Measurements from ENCODE around the gene CCDC92.

CCDC92 gene

DNA sequence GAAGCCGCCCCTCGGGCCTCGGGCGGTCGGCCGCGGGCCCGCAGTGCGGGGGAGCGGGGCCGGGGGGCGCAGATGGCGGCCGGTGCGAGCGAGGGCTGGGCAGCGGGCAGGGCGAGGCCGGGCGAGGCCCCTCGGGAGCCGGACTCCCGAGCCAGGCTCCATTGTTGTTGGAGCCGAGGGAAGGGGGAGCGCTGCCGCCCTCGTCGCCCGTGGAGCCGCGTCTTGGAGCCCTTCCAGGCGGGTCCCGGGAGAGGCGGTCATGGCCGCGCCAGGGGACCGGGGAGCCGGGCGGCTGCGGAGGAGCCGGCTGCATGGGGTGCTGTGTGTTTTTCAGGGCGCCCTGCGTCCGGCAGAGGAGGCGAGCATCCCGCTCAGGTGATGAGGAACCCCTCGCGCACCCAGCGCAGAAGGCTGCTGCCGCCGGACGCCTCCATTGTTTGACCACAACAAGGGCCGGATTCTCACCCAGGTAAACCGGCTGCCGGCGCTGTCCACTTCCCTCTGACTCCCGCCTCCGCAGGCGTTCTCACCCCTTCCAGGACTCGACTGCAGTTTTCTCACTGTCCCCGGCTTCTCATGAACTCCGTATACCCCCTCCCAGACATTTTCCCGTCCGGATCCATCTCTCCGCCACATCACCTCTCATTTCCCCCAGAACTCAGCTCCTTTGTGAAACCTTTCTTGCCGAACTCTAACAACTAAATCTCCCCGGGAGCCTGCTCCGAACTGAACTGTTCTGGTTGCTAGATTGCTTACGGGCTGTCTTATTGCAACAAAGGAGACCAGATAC lies 1.1 kb upstream of the CCDC92 start:
- H3K27me3 Mint-ChIP-seq = no peaks in the 10 kb centered on the region
- peak overlapping the region; percentile 91 for H3K4me3 Mint-ChIP-seq
- DNase-seq = peak; percentile 53
- no peaks in the 10 kb centered on the region for H3K9me3 Mint-ChIP-seq
- H3K4me1 Mint-ChIP-seq (ENCODE audit: low read depth) = peaks cover 47% of the 10 kb centered on the region
- H3K36me3 Mint-ChIP-seq (ENCODE audit: low read depth) = peaks cover 49% of the 10 kb centered on the region
- H3K27ac Mint-ChIP-seq = peak overlapping the region; percentile 88

GRCh38 chr12:123971770-123972456 lies 718 bp downstream of the CCDC92 start:
- H3K36me3 Mint-ChIP-seq (ENCODE audit: low read depth) = peaks cover 34% of the 10 kb centered on the region
- DNase-seq = peak; percentile 61
- H3K27me3 Mint-ChIP-seq = no peaks in the 10 kb centered on the region

DNA sequence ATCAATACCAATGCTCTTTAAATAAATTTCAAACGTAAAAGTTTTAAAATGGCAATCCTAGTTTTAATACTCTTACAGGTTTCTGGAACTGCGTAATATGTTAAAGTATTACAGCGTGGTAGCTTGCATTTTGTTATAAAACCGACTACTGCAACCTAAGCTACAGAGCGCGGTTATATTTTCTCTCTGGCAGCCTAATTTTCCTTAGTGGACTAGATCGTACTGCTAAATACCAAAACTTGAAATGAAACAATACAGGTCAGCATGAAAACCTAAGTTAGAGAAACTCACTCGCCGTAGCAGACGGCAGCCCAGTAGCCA lies 1.2 kb downstream of the CCDC92 start:
- H3K9me3 Mint-ChIP-seq = no peaks in the 10 kb centered on the region
- H3K36me3 Mint-ChIP-seq (ENCODE audit: low read depth) = peaks cover 29% of the 10 kb centered on the region
- peak overlapping the region; percentile 82 for H3K4me3 Mint-ChIP-seq
- H3K27me3 Mint-ChIP-seq = no peaks in the 10 kb centered on the region
- peaks cover 49% of the 10 kb centered on the region for H3K4me1 Mint-ChIP-seq (ENCODE audit: low read depth)
- no peak for DNase-seq
- peak overlapping the region; percentile 73 for H3K27ac Mint-ChIP-seq

More at GRCh38 chr12:123971770-123972456, 718 bp downstream of the CCDC92 start:
- Mint-ChIP-seq H3K27ac (peak overlapping the region; percentile 73), H3K4me3 (peak overlapping the region; percentile 82), H3K9me3 (no peaks in the 10 kb centered on the region), H3K4me1 (ENCODE audit: low read depth) (peaks cover 49% of the 10 kb centered on the region)

DNA sequence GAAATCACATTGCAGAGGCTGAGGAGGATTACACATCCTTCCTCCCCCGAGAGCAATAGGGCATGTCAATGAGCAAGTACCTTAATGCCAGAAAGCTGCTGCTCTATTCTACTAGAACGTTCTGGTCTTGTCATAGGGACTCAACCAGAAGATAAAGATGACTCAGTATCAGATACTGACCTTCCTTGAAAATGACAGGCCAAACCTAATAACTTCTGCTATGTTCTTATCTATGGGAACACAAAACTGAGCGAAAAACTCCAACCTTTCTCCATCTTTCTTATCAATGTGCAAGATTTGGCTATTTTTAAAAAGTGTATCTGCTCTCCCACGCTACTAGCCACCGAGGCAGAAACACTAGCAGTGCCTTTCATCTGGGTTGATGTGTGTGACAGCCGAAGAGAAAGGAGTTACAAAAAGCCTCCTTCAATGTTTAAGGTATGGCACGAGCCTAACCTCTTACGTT lies 5.5 kb downstream of the CCDC92 start:
- peaks cover 6% of the 10 kb centered on the region for H3K36me3 Mint-ChIP-seq (ENCODE audit: low read depth)
- no peak overlapping the region for H3K27ac Mint-ChIP-seq
- no peaks in the 10 kb centered on the region for H3K27me3 Mint-ChIP-seq
- no peak overlapping the region for H3K4me3 Mint-ChIP-seq
- H3K9me3 Mint-ChIP-seq = no peaks in the 10 kb centered on the region
- DNase-seq = no peak
- H3K4me1 Mint-ChIP-seq (ENCODE audit: low read depth) = peaks cover 29% of the 10 kb centered on the region

DNA sequence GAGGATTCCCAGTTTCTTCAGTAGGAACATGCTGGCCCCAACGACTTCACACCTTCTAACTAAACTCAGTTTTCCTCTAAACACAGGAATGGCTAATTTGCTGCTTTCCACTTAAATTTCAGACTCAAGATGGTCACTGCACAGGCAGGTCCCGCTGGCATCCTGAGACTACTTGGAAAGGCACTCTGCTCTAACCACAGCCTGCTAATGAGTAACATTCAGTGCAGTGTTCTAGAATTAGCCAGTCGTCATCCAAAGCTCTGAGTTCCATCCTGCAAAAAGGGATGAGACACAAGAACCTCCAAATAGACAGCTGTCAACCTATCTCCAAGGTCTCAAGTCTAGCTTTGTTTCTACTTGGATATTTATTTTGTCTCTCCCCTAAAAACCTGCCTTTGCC lies 6.0 kb downstream of the CCDC92 start:
- no peak overlapping the region for H3K27ac Mint-ChIP-seq
- H3K4me1 Mint-ChIP-seq (ENCODE audit: low read depth) = peaks cover 27% of the 10 kb centered on the region
- H3K9me3 Mint-ChIP-seq = no peaks in the 10 kb centered on the region
- no peak for DNase-seq
- H3K27me3 Mint-ChIP-seq = no peaks in the 10 kb centered on the region
- no peak overlapping the region for H3K4me3 Mint-ChIP-seq
- peaks cover 3% of the 10 kb centered on the region for H3K36me3 Mint-ChIP-seq (ENCODE audit: low read depth)

DNA sequence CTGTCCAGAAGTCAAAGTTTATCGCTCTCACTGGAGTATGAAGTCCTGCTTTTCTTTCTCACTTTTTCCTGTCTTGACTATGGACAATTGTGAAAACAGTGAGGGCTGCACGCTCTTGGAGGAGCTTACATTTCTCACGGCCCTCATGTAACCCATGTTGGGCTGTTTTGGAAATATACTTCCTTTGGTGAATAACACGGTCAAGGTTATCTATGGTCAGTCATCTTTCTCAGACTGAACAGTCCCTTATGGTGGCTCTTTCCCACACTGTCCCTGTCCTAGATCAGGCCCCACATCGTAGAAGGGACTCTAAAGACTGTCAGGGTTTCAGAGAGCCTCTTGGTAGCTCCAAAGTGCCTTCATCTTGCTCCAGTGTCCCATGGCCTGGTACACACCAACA lies 7.2 kb downstream of the CCDC92 start:
- no peaks in the 10 kb centered on the region for H3K9me3 Mint-ChIP-seq
- DNase-seq = no peak
- H3K4me1 Mint-ChIP-seq (ENCODE audit: low read depth) = peaks cover 17% of the 10 kb centered on the region
- H3K4me3 Mint-ChIP-seq = no peak overlapping the region
- no peaks in the 10 kb centered on the region for H3K27me3 Mint-ChIP-seq
- no peak overlapping the region for H3K27ac Mint-ChIP-seq
- peaks cover 2% of the 10 kb centered on the region for H3K36me3 Mint-ChIP-seq (ENCODE audit: low read depth)

- Mint-ChIP-seq H3K4me3 (no peak overlapping the region), H3K9me3 (no peaks in the 10 kb centered on the region), H3K27me3 (no peaks in the 10 kb centered on the region), H3K27ac (no peak overlapping the region), H3K4me1 (ENCODE audit: low read depth) (peaks cover 3% of the 10 kb centered on the region), H3K36me3 (ENCODE audit: low read depth) (peaks cover 2% of the 10 kb centered on the region)
- DNase-seq = no peak
Measured at GRCh38 chr12:123963821-123964220, 8.8 kb downstream of the CCDC92 start.

DNA sequence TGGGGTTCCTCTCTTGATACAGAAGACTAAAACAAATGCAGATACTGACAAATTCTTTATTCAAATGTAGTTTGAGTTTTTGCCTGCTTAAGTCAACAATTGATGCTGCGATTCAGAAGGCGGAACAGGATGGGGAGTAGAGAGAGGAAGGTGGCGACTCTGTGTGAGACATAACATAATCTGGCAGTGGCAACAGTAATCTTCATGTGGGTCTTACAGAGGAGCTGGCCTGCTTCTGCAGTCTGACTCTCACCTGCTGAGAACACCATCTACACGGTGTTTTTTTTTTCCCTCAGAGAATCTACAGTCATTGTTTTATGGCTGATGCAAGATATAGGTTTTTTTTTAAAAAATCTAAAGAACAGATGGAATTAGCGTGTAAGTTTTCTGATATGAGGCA lies 10.1 kb downstream of the CCDC92 start:
- Mint-ChIP-seq H3K36me3 (ENCODE audit: low read depth) (peaks cover 2% of the 10 kb centered on the region), H3K27ac (no peak overlapping the region), H3K27me3 (no peaks in the 10 kb centered on the region), H3K4me1 (ENCODE audit: low read depth) (no peaks in the 10 kb centered on the region), H3K9me3 (no peaks in the 10 kb centered on the region), H3K4me3 (no peak overlapping the region)
- no peak for DNase-seq

DNA sequence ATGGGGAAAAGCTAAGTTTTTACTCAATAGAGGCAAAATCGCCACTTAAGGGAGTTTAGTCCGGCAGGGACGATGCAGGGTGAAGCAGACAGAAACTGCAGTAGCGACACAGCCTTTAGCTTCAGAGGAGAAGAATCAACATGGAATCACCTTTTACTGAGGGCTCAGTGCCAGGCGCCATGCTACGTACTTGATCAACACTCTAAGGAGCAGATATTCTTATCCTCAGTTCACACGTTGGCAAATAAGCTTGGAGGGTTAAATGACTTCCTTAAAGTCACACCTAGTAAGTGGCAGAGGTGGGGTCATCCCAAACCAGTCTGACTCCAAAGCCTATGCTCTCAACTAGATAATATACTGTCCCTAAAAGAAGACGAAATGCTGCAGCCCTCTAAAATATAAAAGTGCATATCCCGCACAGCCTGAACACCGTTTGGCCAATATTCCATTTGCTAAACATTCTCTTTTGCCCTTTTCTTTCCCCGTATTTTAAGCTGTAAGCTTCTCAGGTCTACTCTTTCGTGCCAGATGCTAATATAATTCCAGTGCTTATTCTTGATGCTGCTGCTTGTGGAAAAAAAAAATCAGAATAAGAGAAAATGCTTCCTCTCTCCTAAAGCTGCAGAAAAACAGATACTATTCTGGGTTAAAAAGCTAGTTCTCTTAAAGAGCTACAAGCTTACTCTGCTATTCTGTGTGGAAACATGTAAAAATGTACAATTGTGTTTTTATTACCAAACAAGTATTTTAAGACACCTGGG lies 10.9 kb downstream of the CCDC92 start:
- Mint-ChIP-seq H3K4me1 (ENCODE audit: low read depth) (no peaks in the 10 kb centered on the region), H3K36me3 (ENCODE audit: low read depth) (peaks cover 2% of the 10 kb centered on the region), H3K27ac (no peak overlapping the region)

GRCh38 chr12:123960856-123961255 lies 11.8 kb downstream of the CCDC92 start:
- no peak overlapping the region for H3K27ac Mint-ChIP-seq
- no peak for DNase-seq
- no peak overlapping the region for H3K4me3 Mint-ChIP-seq
- no peaks in the 10 kb centered on the region for H3K36me3 Mint-ChIP-seq (ENCODE audit: low read depth)
- no peaks in the 10 kb centered on the region for H3K4me1 Mint-ChIP-seq (ENCODE audit: low read depth)
- no peaks in the 10 kb centered on the region for H3K9me3 Mint-ChIP-seq
- H3K27me3 Mint-ChIP-seq = no peaks in the 10 kb centered on the region

More for the DNA sequence above, 10.9 kb downstream of the CCDC92 start:
- Mint-ChIP-seq H3K9me3 (no peaks in the 10 kb centered on the region), H3K4me3 (no peak overlapping the region), H3K27me3 (no peaks in the 10 kb centered on the region)
- DNase-seq = no peak

GRCh38 chr12:123960029-123960735 lies 12.4 kb downstream of the CCDC92 start:
- no peaks in the 10 kb centered on the region for H3K9me3 Mint-ChIP-seq
- no peak overlapping the region for H3K4me3 Mint-ChIP-seq

GRCh38 chr12:123958876-123959275 lies 13.8 kb downstream of the CCDC92 start:
- no peaks in the 10 kb centered on the region for H3K9me3 Mint-ChIP-seq
- H3K27ac Mint-ChIP-seq = no peak overlapping the region
- no peak overlapping the region for H3K4me3 Mint-ChIP-seq
- H3K4me1 Mint-ChIP-seq (ENCODE audit: low read depth) = no peaks in the 10 kb centered on the region
- no peaks in the 10 kb centered on the region for H3K36me3 Mint-ChIP-seq (ENCODE audit: low read depth)
- no peak for DNase-seq
- H3K27me3 Mint-ChIP-seq = no peaks in the 10 kb centered on the region

More at GRCh38 chr12:123960029-123960735, 12.4 kb downstream of the CCDC92 start:
- Mint-ChIP-seq H3K27me3 (no peaks in the 10 kb centered on the region), H3K36me3 (ENCODE audit: low read depth) (no peaks in the 10 kb centered on the region), H3K27ac (no peak overlapping the region), H3K4me1 (ENCODE audit: low read depth) (no peaks in the 10 kb centered on the region)
- DNase-seq = no peak

- H3K4me1 Mint-ChIP-seq (ENCODE audit: low read depth) = no peaks in the 10 kb centered on the region
- no peaks in the 10 kb centered on the region for H3K27me3 Mint-ChIP-seq
- H3K36me3 Mint-ChIP-seq (ENCODE audit: low read depth) = no peaks in the 10 kb centered on the region
- no peak overlapping the region for H3K4me3 Mint-ChIP-seq
- H3K9me3 Mint-ChIP-seq = no peaks in the 10 kb centered on the region
- no peak overlapping the region for H3K27ac Mint-ChIP-seq
- no peak for DNase-seq
Measured at GRCh38 chr12:123958462-123958861, 14.2 kb downstream of the CCDC92 start.

GRCh38 chr12:123957196-123957595 lies 15.4 kb downstream of the CCDC92 start:
- H3K4me1 Mint-ChIP-seq (ENCODE audit: low read depth) = no peaks in the 10 kb centered on the region
- no peaks in the 10 kb centered on the region for H3K9me3 Mint-ChIP-seq
- no peaks in the 10 kb centered on the region for H3K27me3 Mint-ChIP-seq
- H3K4me3 Mint-ChIP-seq = no peak overlapping the region
- no peak overlapping the region for H3K27ac Mint-ChIP-seq
- no peaks in the 10 kb centered on the region for H3K36me3 Mint-ChIP-seq (ENCODE audit: low read depth)
- DNase-seq = no peak
